GM19099 (cell line): ENCODE data around the gene KRTAP10-6.

Experiments used
- POLR2A ChIP-seq: IDR thresholded peaks from 3 replicates; pipeline ENCODE4 v1.6.1; 2011; ENCODE audit warnings: low read depth; ENCODE audit not compliant: insufficient read length; ENCODE audit errors: extremely low read depth

Gene KRTAP10-6

GRCh38 chr21:44617071-44617501, 24.8 kb upstream of the KRTAP10-6 start:
- no peak for TF ChIP-seq POLR2A

DNA sequence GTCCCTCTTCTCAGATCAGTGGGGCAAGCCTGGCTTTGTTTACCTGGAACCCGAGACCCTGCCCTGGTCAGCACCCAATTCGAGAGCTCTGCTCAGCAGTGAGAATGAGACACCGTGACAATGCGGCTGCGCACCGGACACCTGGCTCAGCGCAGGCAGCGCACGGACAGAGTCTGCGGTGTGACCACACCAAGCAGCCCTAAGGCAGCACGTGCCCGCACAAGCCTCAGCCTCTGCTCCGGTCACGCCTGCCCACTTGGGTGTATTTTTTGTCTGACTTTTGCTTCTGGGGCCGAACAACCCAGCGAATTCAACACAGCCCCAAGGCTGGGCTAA, 24.3 kb upstream of the KRTAP10-6 start:
- TF ChIP-seq POLR2A, result no peak

DNA sequence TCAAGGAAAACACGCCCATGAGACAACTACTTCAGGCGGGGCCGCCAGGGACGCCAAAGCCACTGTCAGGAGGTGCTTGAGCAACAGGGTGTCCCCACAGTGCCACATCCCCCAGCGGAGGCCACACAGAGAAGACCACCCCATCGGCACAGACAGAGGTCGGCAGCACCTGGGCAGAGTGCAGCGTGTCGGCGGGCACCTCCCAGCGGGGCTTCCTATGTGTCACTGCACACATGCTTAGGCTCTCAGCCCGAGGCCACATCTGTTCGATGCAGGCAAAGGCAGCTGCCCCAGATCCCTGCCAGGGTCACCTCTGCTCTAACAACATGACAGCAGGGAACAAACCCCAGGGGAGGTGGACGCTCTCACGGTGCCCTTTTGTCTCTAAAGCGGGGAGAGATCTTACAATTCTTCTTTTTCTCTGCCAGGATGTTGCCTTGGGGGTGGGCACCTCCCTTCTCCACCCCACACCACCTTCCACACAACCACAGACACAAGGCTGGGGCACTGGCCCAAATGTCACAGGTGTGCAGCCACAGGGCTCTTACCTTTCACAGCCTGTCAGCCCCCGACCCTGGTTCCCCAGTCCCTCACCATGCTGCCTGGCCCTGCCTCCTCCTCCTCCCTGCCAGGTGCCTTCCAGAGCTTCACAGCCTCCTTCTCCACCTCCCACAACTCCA, 23.7 kb upstream of the KRTAP10-6 start:
- TF ChIP-seq POLR2A, result no peak

DNA sequence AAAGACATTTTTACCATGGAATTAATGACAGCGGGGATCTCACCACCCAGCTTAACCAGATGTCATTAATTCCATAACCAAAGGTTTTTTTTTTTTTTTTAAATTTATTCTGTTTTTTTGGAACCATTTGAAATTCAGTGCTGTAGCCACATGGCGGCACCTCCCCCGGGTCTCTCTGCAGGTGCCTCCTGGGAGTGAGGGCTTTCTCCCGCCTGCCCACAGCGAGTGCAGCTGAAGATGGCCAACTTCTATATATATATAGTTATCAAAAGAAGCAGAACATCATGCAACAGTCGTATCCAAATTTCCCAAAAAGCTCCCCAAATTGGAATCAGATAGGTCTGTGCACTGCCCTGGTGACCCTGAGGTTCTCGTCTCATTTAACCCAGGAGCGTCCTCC, 23.2 kb upstream of the KRTAP10-6 start:
- TF ChIP-seq POLR2A, result no peak

GRCh38 chr21:44614961-44615391, 22.7 kb upstream of the KRTAP10-6 start:
- no peak for TF ChIP-seq POLR2A

- no peak for TF ChIP-seq POLR2A
Observed at GRCh38 chr21:44614161-44614631, 21.9 kb upstream of the KRTAP10-6 start.

DNA sequence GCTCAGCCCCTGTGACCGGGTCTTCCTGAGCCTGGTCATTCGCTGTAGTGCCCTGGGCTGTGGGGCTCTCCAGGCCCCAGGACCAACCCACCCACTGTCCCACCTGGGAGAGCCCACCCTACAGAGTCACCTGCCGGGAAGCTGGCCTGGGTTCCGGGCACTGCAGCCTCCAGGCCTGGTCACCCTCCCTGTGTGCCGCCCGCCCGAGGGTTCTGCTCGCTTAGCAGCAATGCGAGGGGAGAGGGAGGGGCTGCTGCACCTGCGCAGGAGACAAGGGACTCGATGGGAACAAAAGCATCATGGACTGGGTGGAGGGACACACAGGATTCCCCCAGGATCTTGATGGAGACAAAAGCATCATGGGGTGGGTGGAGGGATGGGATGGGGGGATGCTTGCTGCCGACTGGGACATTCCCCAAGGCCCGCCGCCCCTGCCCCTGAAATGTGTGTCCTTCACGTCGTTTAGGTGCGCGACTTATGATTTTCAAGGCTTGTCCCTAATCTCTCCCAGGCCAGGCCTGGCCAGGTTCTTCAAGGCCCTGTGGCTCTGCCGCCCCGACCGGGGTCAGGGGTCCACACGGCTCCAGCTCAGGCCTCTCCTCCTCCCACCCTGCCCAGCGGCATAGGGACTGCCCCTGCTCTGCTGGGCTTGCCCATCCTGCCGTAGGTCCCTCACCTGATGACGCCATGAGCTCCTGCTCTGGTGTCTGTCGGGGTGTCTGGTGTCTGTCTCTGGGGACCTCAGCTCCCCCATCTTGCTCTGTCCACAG, 21.3 kb upstream of the KRTAP10-6 start:
- no peak for TF ChIP-seq POLR2A

DNA sequence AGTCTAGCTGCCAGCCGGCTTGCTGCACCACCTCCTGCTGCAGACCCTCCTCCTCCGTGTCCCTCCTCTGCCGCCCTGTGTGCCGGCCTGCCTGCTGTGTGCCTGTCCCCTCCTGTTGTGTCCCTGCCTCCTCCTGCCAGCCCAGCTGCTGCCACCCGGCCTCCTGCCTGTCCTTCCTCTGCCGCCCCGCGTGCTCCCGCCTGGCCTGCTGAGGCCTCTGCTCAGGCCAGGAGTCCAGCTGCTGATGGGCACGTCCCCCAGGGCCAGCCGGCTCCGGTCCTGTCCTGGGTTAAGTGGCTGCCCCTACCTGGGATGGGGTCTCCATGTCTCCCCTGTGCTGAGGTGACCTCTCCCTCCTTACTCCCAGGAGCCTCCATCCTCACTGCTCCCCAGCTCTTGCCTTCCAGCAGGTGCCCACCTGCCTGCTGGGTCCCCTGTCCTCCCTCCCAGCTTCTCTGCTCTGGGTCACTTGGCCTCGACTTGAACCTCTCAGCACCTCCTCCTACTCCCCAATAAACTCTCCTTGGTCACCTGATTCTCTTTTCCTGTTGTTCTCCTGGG, 20.4 kb upstream of the KRTAP10-6 start:
- no peak for TF ChIP-seq POLR2A

DNA sequence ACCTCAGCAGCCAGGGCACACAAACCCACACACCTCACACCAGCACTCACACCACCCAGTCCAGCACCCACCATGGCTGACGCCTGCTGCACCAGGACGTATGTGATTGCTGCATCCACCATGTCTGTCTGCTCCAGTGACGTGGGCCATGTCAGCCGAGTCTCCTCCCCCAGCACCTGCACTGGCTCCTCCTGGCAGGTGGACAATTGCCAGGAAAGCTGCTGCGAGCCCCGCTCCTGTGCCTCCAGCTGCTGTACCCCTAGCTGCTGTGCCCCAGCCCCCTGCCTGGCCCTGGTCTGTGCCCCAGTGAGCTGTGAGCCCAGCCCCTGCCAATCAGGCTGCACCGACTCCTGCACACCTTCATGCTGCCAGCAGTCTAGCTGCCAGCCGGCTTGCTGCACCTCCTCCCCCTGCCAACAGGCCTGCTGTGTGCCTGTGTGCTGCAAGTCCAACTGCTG, 19.8 kb upstream of the KRTAP10-6 start, which contains the start of gene KRTAP10-8:
Gene KRTAP10-8, plus strand, starts transcription at position 51 of the 458 bp plus-strand sequence. Its CDS starts 22 bp downstream, at position 73.
- TF ChIP-seq POLR2A, result no peak

GRCh38 chr21:44611551-44611950, 19.2 kb upstream of the KRTAP10-6 start:
- TF ChIP-seq POLR2A, result no peak

GRCh38 chr21:44609193-44609592, 16.9 kb upstream of the KRTAP10-6 start:
- no peak for TF ChIP-seq POLR2A

- no peak for TF ChIP-seq POLR2A
Observed at GRCh38 chr21:44606495-44606894, 14.2 kb upstream of the KRTAP10-6 start.

- no peak for TF ChIP-seq POLR2A
Observed at GRCh38 chr21:44603911-44604310, 11.6 kb upstream of the KRTAP10-6 start.

DNA sequence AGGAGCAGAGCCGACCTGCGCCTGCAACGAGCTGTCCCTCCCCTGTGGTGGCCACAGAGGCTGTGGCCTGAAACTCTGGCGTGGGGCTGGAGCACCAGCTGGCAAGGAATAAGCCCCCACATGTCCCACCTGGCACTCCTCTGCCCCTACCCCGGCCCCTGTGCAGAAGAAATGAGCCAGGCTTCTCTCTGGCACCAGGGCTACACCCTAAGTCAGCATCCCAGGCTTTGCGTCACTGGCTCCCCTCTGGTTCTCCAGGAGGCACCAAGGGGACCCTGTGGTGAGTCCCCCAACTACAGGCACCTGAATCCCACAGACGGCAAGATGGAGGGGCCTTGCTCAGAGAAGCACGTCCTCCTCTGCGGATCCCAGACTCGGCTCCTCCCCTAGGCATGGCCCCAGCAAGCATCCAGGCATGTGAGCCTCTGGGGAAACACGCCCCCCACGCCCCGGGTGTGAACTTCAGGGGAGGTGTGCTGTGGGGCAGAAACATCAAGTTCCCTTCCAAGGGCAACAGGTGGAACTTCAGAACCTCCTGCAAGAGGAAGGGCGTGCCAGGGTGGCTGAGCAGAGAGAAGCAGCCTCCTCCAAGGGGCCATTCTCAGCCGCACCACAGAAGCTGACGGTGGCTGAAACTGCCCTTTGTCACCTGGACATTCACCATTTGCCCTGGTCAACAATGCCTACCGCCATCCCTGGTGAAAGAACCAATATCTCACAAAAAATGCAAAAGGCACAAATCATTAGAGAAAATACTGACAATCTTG, 11.0 kb upstream of the KRTAP10-6 start:
- no peak for TF ChIP-seq POLR2A

- TF ChIP-seq POLR2A, result no peak
Observed at GRCh38 chr21:44602463-44602850, 10.2 kb upstream of the KRTAP10-6 start.
